Activated T-helper 2 cell treated with anti-CD3 and anti-CD28 coated beads, Interferon-gamma antibody, Interleukin-2, Interleukin-4, amounts not matched to agents 10 μg/mL and 5 μg/mL and 100 μg/mL, durations not matched to agents 14 hours and 24 hours and 36 hours (primary cell): ENCODE results near the gene ESR2. TPM values are rescaled to one million over a fixed set of nuclear protein-coding genes. Genes with fewer than 3 reads are reported as not detected.

ENCODE experiments used
- DNase-seq: peaks from one replicate; pipeline ENCODE4 v3.0.0; 2021; ENCODE audit warnings: low spot score
- H3K27ac Mint-ChIP-seq: one replicate; pipeline ENCODE4 v1.8.0; 2021; ENCODE audit warnings: mixed read lengths
- H3K27me3 Mint-ChIP-seq: one replicate; pipeline ENCODE4 v1.8.0; 2021; ENCODE audit warnings: low read depth, mixed read lengths
- H3K36me3 Mint-ChIP-seq: one replicate; pipeline ENCODE4 v1.8.0; 2021; ENCODE audit warnings: low read depth, mixed read lengths
- H3K4me1 Mint-ChIP-seq: one replicate; pipeline ENCODE4 v1.8.0; 2021; ENCODE audit warnings: low read depth, mixed read lengths
- H3K4me3 Mint-ChIP-seq: one replicate; pipeline ENCODE4 v1.8.0; 2021; ENCODE audit warnings: low read depth, mild to moderate bottlenecking, moderate library complexity, mixed read lengths
- H3K9me3 Mint-ChIP-seq: one replicate; pipeline ENCODE4 v1.8.0; 2021; ENCODE audit warnings: mixed read lengths
- intact Hi-C: fragments of 100-400 bp; cut with micrococcal nuclease; formaldehyde crosslinking; loops from one replicate; pipeline ENCODE4 v1.15.1; 2023
- total RNA-seq: library from RNA; stranded (reverse); gene quantifications from 2 replicates; pipeline ENCODE4 v1.2.3, GENCODE V29; 2022

The ESR2 gene
- total RNA-seq, 1 donor from 2014 or later = 0.09 TPM

- Mint-ChIP-seq H3K27ac (peak overlapping the region; percentile 37), H3K4me3 (no peak overlapping the region), H3K9me3 (no peaks in the 10 kb centered on the region), H3K36me3 (no peaks in the 10 kb centered on the region), H3K4me1 (peaks cover 32% of the 10 kb centered on the region), H3K27me3 (peaks cover 44% of the 10 kb centered on the region)
- intact Hi-C loops = loop anchor here (1.0 to 5.0 kb wide), 2 partner anchors 64 to 444 kb away; partner anchors contain the start of gene SYNE2
- DNase-seq = no peak
These were observed 2.4 kb upstream of the ESR2 start for GRCh38 chr14:64296561-64296960.

GRCh38 chr14:64294672-64295413 lies 672 bp upstream of the ESR2 start:
- Mint-ChIP-seq H3K36me3 (no peaks in the 10 kb centered on the region), H3K4me3 (peak overlapping the region; percentile 63), H3K27ac (no peak overlapping the region), H3K27me3 (peaks cover 44% of the 10 kb centered on the region), H3K4me1 (peaks cover 31% of the 10 kb centered on the region), H3K9me3 (no peaks in the 10 kb centered on the region)
- intact Hi-C loops = loop anchor here (2.0 to 5.0 kb wide), 6 partner anchors 14 to 496 kb away; partner anchors contain the start of gene SYNE2
- DNase-seq = peak; percentile 78

GRCh38 chr14:64292197-64292596 lies 2.0 kb downstream of the ESR2 start:
- intact Hi-C loops = loop anchor here (5.0 kb wide), 2 partner anchors 155 to 230 kb away; no protein-coding TSS in a partner anchor
- peaks cover 23% of the 10 kb centered on the region for H3K4me1 Mint-ChIP-seq
- DNase-seq = no peak
- no peaks in the 10 kb centered on the region for H3K9me3 Mint-ChIP-seq
- no peak overlapping the region for H3K27ac Mint-ChIP-seq
- H3K27me3 Mint-ChIP-seq = peaks cover 25% of the 10 kb centered on the region
- H3K36me3 Mint-ChIP-seq = no peaks in the 10 kb centered on the region
- H3K4me3 Mint-ChIP-seq = no peak overlapping the region

GRCh38 chr14:64289571-64289970 lies 4.6 kb downstream of the ESR2 start:
- intact Hi-C loops = no loop called here
- H3K36me3 Mint-ChIP-seq = no peaks in the 10 kb centered on the region
- H3K9me3 Mint-ChIP-seq = no peaks in the 10 kb centered on the region
- DNase-seq = no peak
- H3K4me1 Mint-ChIP-seq = peaks cover 7% of the 10 kb centered on the region
- no peak overlapping the region for H3K27ac Mint-ChIP-seq
- H3K4me3 Mint-ChIP-seq = no peak overlapping the region
- peaks cover 28% of the 10 kb centered on the region for H3K27me3 Mint-ChIP-seq

GRCh38 chr14:64281805-64282204 lies 12.4 kb downstream of the ESR2 start:
- H3K36me3 Mint-ChIP-seq = peaks cover 3% of the 10 kb centered on the region
- intact Hi-C loops = loop anchor here (2.0 to 5.0 kb wide), 3 partner anchors 13 to 420 kb away; partner anchors contain the start of gene ESR2
- DNase-seq = no peak
- H3K27ac Mint-ChIP-seq = peak overlapping the region; percentile 21
- H3K4me3 Mint-ChIP-seq = no peak overlapping the region
- peaks cover 4% of the 10 kb centered on the region for H3K9me3 Mint-ChIP-seq
- H3K27me3 Mint-ChIP-seq = peaks cover 5% of the 10 kb centered on the region
- H3K4me1 Mint-ChIP-seq = peaks cover 29% of the 10 kb centered on the region

GRCh38 chr14:64279704-64280668 lies 14.2 kb downstream of the ESR2 start:
- H3K27ac Mint-ChIP-seq = peak overlapping the region; percentile 9
- H3K27me3 Mint-ChIP-seq = peaks cover 2% of the 10 kb centered on the region
- peaks cover 4% of the 10 kb centered on the region for H3K9me3 Mint-ChIP-seq
- DNase-seq = peak; percentile 36
- peaks cover 31% of the 10 kb centered on the region for H3K4me1 Mint-ChIP-seq
- intact Hi-C loops = loop anchor here (1.0 to 5.0 kb wide), 5 partner anchors 14 to 418 kb away; partner anchors contain the start of gene ESR2
- no peak overlapping the region for H3K4me3 Mint-ChIP-seq
- peaks cover 3% of the 10 kb centered on the region for H3K36me3 Mint-ChIP-seq

DNA sequence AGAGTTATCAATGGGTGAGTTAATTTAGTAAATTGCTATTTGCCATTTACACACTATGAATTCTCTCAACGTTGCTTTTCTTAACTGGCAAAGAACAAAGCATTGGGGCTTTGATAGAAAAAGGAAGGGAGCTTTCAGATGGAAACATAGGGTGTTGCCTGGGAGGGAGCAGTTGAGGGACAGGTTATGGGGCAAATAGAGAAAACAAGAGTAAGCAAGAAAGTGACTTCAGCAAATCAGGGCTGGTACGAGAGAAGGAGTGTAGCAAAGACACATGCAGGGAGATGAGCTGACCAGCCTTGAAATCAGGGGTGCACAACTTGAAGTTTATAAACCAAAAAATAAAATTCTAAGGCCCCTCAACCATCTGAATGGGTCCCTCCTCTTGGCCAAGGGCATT lies 15.7 kb downstream of the ESR2 start:
- Mint-ChIP-seq H3K4me1 (peaks cover 31% of the 10 kb centered on the region), H3K27me3 (peaks cover 11% of the 10 kb centered on the region), H3K9me3 (peaks cover 10% of the 10 kb centered on the region), H3K36me3 (peaks cover 3% of the 10 kb centered on the region), H3K4me3 (no peak overlapping the region), H3K27ac (no peak overlapping the region)
- DNase-seq = no peak
- intact Hi-C loops = no loop called here

DNA sequence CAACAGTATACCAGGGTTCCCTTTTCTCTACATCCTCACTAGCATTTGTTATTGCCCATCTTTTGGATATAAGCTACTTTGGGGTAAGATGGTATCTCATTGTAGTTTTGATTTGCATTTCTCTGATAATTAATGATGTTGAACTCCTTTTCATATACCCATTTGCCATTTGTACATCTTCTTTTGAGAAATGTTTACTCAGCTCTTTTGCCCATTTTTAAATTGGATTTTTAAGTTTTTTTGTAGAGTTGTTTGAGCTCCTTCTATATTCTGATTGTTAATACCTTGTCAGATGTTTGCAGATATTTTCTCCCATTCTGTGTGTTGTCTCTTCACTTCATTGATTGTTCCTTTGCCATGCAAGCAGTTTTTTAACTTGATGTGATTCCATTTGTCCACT lies 22.2 kb downstream of the ESR2 start:
- peaks cover 7% of the 10 kb centered on the region for H3K9me3 Mint-ChIP-seq
- no peak overlapping the region for H3K4me3 Mint-ChIP-seq
- no peak for DNase-seq
- H3K4me1 Mint-ChIP-seq = peaks cover 8% of the 10 kb centered on the region
- H3K36me3 Mint-ChIP-seq = no peaks in the 10 kb centered on the region
- intact Hi-C loops = no loop called here
- H3K27ac Mint-ChIP-seq = no peak overlapping the region
- H3K27me3 Mint-ChIP-seq = peaks cover 21% of the 10 kb centered on the region

- peak overlapping the region; percentile 68 for H3K27ac Mint-ChIP-seq
- no peak for DNase-seq
- H3K36me3 Mint-ChIP-seq = peaks cover 2% of the 10 kb centered on the region
- H3K4me1 Mint-ChIP-seq = peaks cover 21% of the 10 kb centered on the region
- peak overlapping the region; percentile 5 for H3K4me3 Mint-ChIP-seq
- H3K9me3 Mint-ChIP-seq = peaks cover 3% of the 10 kb centered on the region
- no peaks in the 10 kb centered on the region for H3K27me3 Mint-ChIP-seq
- intact Hi-C loops = loop anchor here (1.0 to 5.0 kb wide), 2 partner anchors 14 to 34 kb away; no protein-coding TSS in a partner anchor
These were observed 27.9 kb downstream of the ESR2 start for GRCh38 chr14:64266239-64266638.

DNA sequence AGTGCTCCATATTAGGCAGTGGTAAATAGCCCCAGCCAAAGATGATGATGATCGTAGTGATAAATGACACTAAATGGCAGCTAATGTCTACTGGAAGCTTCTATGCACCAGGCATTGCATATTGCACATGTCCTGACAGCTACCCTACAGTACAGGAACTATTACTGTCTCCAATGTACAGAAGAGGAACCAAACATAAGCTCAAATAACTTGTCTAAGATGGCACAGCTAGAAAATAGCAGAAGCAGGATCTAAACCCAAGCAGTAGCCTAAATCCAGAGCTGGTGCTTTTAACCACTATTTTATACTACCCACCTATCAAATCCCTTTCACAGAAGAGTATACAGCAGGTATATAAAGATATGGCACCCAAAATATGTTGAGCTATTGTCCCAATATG lies 28.9 kb downstream of the ESR2 start:
- peaks cover 3% of the 10 kb centered on the region for H3K9me3 Mint-ChIP-seq
- peaks cover 21% of the 10 kb centered on the region for H3K4me1 Mint-ChIP-seq
- no peak for DNase-seq
- intact Hi-C loops = loop anchor here (5.0 kb wide), 1 partner anchor 33 kb away; no protein-coding TSS in a partner anchor
- H3K27me3 Mint-ChIP-seq = no peaks in the 10 kb centered on the region
- no peak overlapping the region for H3K4me3 Mint-ChIP-seq
- no peak overlapping the region for H3K27ac Mint-ChIP-seq
- H3K36me3 Mint-ChIP-seq = peaks cover 2% of the 10 kb centered on the region

- Mint-ChIP-seq H3K9me3 (no peaks in the 10 kb centered on the region), H3K4me1 (no peaks in the 10 kb centered on the region), H3K27ac (no peak overlapping the region), H3K36me3 (no peaks in the 10 kb centered on the region), H3K27me3 (peaks cover 5% of the 10 kb centered on the region), H3K4me3 (no peak overlapping the region)
- no peak for DNase-seq
- intact Hi-C loops = no loop called here
These were observed 33.8 kb downstream of the ESR2 start for GRCh38 chr14:64260418-64260817.

GRCh38 chr14:64255756-64256155 lies 38.4 kb downstream of the ESR2 start:
- no peak overlapping the region for H3K27ac Mint-ChIP-seq
- no peak overlapping the region for H3K4me3 Mint-ChIP-seq
- intact Hi-C loops = no loop called here
- DNase-seq = no peak
- H3K9me3 Mint-ChIP-seq = no peaks in the 10 kb centered on the region
- H3K36me3 Mint-ChIP-seq = no peaks in the 10 kb centered on the region
- H3K4me1 Mint-ChIP-seq = no peaks in the 10 kb centered on the region
- peaks cover 13% of the 10 kb centered on the region for H3K27me3 Mint-ChIP-seq
